GM15510 (cell line): ENCODE measurements around the gene ATP1A3.

ENCODE experiments used
- POLR2A ChIP-seq: IDR thresholded peaks from 3 replicates; pipeline ENCODE4 v1.6.1; 2011; ENCODE audit warnings: borderline replicate concordance; ENCODE audit not compliant: insufficient read length; ENCODE audit errors: extremely low read depth

ATP1A3 gene

GRCh38 chr19:41965106-41965505, 28.9 kb downstream of the ATP1A3 start:
- no peak for TF ChIP-seq POLR2A

GRCh38 chr19:41960973-41961372, 33.1 kb downstream of the ATP1A3 start:
- TF ChIP-seq POLR2A: no peak

DNA sequence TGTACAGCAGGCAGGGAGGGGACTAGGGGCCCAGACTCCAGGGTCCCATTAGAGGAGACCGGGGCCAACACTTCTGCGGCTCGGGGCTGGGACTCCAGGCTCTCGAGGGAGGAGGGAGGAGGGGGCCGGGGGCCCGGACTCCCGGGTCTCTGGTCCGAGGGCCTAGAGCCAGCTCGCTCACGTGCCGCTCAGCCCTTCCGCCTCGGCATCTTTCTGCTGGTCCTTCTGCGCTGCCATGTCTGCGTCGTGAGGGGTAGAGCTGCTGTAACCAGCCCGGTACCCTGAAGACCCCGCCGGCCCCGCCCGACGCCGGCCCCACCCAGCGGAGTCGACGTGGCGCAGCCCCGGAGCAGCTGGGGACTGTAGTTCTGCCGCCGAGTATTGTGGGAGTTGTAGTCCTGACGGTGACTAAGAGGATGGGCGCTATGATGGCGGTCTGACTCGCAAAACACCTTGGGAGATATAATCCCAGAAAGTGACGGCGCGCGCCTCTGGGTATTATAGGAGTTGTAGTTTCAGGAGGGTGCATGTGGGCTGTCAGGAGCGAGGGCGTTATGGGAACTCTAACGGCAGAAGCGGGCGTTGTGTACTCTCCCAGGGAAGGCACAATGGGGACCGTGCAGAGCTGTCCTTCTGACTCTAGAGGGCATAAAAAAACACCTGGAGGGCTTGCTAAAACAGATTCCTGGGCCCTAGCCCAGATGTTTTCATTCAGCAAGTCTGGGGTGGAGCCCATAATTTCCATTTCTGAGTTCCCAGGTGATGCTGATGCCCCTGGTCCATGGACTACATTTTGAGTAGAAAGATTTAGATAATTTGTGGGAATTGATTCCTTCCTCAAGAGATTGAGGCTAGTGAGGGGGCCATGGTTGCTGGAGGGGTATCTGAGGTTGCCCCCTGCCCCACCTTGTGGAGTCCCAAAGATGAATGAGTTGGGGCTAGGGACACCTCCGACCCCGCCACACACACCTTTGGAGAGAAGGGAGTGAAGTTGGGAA, 34.7 kb downstream of the ATP1A3 start, which contains the start of gene RABAC1:
RABAC1 (minus strand) TSS at position 266 of the 998 bp plus-strand sequence; CDS start at position 237, 29 bp downstream.
- TF ChIP-seq POLR2A: peak; percentile 47

DNA sequence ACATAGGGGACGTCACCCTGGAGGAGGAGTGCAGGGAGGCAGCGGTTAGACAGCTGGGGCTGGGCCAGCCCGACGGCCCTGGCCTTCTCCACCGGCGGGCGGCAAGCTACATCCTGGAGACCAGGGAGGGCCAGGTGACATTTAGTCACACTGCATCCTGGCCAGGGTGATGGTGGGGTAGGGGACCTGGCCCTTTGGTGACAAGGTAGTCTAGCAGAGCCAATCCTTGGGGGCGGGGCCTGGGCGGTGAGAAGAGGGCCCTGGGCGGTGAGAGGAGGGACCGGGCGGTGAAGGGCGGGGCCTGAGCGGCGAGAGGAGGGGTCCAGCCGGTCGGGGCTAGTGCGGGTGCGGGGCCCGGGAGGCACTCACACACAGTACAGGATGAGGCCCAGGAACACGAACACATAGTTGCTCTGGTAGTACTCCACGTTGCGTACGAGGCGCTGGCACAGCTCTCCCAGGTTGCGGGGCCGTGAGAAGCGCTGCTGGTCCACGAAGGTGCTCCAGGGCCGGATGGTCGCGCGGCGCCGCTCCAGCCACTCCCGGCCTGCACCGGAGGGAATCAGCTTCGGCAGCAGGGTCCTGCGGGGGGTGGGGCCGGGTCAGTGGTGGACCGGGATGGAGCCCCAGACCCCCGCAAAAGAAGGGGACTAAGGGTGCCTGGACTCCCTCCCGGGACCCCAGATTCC, 35.5 kb downstream of the ATP1A3 start:
- TF ChIP-seq POLR2A: peak; percentile 41

- no peak for TF ChIP-seq POLR2A
Observed at GRCh38 chr19:41957838-41958366, 36.1 kb downstream of the ATP1A3 start.

- TF ChIP-seq POLR2A: no peak
Observed at GRCh38 chr19:41957161-41957837, 36.7 kb downstream of the ATP1A3 start.

DNA sequence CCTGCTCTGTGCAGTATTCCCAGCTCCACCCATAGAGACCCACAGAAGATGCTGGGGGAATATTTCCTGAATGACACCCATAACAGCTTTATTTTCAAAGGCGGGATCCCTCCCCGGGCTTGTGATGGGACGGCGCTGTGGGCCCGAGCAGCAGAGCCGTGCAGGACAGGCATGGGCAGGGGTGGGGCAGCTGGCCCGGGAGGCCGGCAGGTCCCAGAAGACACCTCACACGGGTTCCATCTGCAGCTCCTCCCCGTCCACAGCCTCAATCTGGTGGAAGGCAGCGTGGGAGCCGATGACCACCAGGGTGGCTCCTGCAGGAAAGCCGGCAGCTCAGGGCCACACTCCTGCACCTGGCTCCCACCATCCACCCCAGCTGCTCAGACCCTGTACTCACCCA, 37.4 kb downstream of the ATP1A3 start:
- no peak for TF ChIP-seq POLR2A

DNA sequence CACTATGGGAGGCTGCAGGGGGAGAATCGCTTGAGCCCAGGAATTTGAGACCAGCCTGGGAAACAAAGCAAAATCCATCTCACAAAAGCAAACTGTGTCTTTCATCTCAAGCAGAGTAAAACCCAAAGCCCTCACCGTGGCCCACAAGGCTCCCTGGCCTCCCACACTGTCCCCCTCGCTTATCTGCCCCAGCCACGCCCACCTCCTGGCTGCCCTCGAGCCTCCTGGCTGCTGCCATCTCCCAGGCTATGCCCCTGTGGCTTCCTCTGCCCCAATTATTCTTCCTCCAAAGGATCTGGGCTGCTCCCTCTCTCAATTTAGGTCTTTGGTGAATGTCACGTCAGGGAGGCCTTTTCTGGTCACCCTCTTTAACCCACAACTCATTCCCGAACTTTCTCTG, 38.5 kb downstream of the ATP1A3 start:
- no peak for TF ChIP-seq POLR2A

DNA sequence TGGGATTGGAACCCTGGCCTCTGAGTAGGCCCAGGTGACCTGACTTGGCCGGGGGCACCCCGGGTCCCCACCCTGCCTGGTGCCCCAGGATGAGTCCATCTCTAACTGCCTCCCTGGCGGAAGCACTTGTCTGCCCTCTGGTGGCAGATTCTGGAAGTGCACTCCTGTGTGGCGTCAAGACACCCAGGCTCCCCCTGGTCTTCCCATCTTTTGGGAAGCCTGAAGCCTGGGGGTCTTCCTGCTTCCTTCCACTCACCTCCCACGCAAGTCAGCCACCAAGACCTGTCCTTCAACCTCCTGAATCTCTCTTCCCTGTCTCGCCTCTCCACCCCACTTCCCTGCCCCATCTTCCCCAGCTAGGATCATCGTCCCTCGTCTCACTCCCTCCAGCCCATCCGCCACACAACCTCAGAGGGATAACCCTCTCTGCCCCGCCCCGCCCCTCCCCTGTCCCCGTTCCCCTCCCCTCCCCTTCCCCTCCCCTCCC, 42.3 kb downstream of the ATP1A3 start:
- no peak for TF ChIP-seq POLR2A

DNA sequence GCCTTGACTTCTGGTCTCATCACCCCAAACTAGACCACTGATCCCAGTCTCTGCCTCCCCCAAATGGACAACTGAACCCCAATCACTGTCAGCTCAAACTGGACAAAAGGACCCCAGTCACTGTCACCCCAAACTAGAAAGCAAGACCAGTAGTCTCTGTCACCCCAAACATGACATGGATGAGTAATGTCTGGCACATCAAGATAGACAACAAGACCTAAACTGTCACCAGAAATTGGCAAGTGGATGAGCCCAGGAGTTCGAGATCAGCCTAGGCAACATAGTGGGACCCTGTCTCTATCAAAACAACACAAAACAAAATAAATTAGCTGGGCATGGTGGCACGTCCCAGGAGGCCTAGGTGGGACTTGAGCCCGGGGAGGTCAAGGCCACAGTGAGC, 46.9 kb downstream of the ATP1A3 start:
- no peak for TF ChIP-seq POLR2A

- TF ChIP-seq POLR2A: peak; percentile 27
Observed at GRCh38 chr19:41945135-41945766, 48.8 kb downstream of the ATP1A3 start.

DNA sequence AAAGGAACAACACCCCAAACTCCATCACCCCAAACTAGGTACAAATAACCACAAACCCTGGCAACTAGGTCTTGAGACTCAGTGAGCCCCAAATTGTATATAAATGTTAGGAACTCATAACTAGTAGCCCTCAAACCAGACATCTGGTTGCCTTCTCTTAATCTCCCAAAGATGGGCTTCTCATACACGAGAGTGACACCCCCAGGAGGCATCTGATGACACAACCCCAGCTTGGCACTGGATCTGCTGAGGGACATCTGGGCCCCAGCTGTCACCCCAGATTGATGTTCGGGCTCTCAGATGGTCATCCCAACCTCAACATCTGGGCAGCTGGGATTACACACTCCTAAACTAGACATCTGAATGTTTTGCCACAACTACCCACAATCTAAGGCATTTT, 49.7 kb downstream of the ATP1A3 start:
- TF ChIP-seq POLR2A: no peak

- TF ChIP-seq POLR2A: no peak
Observed at GRCh38 chr19:41941410-41942202, 52.4 kb downstream of the ATP1A3 start.
